ENCODE measurements around the gene KLF18.

KLF18 gene

DNA sequence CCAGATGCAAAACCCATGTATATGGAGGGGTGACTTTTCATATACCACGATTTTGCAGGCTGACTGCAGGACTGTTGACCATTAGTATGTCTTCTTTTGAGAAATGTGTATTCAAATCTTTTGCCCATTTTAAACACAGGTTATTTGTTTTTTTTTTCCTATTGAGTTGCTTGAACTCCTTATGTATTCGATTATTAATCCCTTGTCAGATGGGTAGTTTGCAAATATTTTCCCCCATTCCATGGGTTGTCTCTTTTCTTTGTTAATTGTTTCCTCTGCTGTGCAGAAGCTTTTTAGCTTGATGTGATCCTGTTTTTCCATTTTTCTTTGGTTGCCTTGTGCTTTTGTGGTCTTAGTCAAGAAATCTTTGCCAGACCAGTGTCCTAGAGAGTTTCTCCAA, 47.4 kb downstream of the KLF18 start:
- TF ChIP-seq SUZ12 (IDR thresholded peaks at IDR 0.05; ENCODE audit: extremely low read depth, insufficient read depth, insufficient read length) (no peak), ZNF274 (IDR thresholded peaks at IDR 0.05; ENCODE audit: low read depth, low read length) (no peak), YY1 (IDR thresholded peaks at IDR 0.05; ENCODE audit: insufficient read depth, insufficient read length) (no peak)
- no peak overlapping the region for H3K9ac ChIP-seq (ENCODE audit: insufficient read length, low read depth)
- H3K9me3 ChIP-seq (ENCODE audit: insufficient read depth, low read length): no peaks in the 10 kb centered on the region
- H3K27me3 ChIP-seq (ENCODE audit: insufficient read depth, insufficient read length): no peaks in the 10 kb centered on the region
- no peak for DNase-seq (ENCODE audit: low read depth, low spot score)
- no peaks in the 10 kb centered on the region for H3K36me3 ChIP-seq (ENCODE audit: insufficient read depth, insufficient read length, low read length)
- H3K4me1 ChIP-seq (ENCODE audit: insufficient read depth, insufficient read length): peaks cover 3% of the 10 kb centered on the region
- H3K4me3 ChIP-seq (ENCODE audit: insufficient read length, low read depth): no peak overlapping the region

DNA sequence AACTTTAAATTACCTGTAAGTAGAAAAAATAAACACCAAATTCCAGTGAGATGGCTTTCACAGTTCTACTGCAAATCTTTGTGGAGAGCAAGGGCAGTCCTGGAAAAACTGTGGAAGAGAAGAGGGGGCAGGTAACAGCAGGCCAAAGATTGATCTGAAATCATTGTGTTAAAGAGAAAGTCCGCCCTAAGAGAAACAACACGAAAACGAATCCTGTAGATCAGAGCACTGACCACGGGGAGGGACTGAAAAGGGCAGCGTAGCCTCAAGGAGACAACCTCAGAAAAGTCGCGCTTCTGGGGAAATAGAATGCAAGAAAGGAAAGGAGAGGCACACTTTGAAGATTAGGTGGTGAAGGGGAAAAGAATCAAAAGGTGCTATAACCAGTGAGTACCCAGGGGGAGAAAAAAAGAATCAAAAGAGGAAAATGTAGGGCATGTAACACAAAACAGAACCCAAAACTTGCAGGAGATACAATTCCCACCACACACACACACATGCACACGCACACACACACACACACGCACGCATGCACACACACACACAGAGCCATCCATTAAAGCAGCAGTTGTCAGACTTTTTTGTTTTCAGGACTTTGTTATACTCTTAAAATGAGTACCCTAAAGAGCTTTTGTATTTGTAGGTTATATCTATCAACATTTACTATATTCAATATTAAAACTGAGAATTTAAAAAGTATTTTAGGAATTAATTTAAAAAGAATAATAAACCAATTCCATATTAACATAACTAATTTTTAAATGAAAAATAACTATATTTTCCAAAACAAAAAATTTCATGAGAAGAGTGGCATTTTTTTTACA, 50.8 kb downstream of the KLF18 start:
- H3K9ac ChIP-seq (ENCODE audit: insufficient read length, low read depth): no peak overlapping the region

DNA sequence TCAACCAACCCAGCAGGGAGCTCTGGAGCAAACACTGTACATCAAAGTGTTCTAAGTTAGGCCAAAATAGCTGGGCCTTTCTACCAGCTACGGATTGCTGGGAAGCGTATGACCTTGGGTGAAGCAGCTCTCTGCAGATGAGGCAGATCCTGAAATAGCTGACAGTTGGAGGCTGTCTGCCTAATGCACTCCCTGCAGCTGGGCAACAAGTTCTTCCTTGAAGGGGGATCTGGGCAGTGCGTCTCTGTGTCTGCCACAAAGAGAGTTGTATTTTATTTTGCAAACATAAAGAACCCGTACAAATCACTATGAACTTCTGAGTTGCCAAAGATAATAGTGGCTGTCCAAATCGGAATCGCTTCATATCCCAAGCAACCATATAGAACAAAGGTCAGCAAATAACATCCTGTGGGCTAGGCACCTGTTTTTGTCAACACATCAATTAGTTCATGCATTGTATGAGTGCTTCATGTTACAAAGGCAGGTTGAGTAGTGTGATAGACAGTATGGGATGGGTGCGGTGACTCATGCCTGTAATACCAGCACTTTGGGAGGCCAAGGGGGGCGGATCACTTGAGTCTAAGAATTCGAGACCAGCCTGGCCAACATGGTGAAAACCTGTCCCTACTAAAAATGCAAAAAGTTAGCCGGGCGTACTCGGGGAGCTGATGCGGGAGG, 51.9 kb downstream of the KLF18 start:
- H3K36me3 ChIP-seq (ENCODE audit: insufficient read depth, insufficient read length, low read length): no peaks in the 10 kb centered on the region
- H3K4me1 ChIP-seq (ENCODE audit: insufficient read depth, insufficient read length): peaks cover 8% of the 10 kb centered on the region
- H3K9me3 ChIP-seq (ENCODE audit: insufficient read depth, low read length): no peaks in the 10 kb centered on the region
- no peak for DNase-seq (ENCODE audit: low read depth, low spot score)
- no peaks in the 10 kb centered on the region for H3K27me3 ChIP-seq (ENCODE audit: insufficient read depth, insufficient read length)
- no peak overlapping the region for H3K4me3 ChIP-seq (ENCODE audit: insufficient read length, low read depth)
- no peak overlapping the region for H3K9ac ChIP-seq (ENCODE audit: insufficient read length, low read depth)
- no peak for TF ChIP-seq YY1 (IDR thresholded peaks at IDR 0.05; ENCODE audit: insufficient read depth, insufficient read length)
- TF ChIP-seq SUZ12 (IDR thresholded peaks at IDR 0.05; ENCODE audit: extremely low read depth, insufficient read depth, insufficient read length): no peak
- TF ChIP-seq ZNF274 (IDR thresholded peaks at IDR 0.05; ENCODE audit: low read depth, low read length): no peak

More for the DNA sequence above, 50.8 kb downstream of the KLF18 start:
- no peaks in the 10 kb centered on the region for H3K27me3 ChIP-seq (ENCODE audit: insufficient read depth, insufficient read length)
- DNase-seq (ENCODE audit: low read depth, low spot score): no peak
- H3K9me3 ChIP-seq (ENCODE audit: insufficient read depth, low read length): no peaks in the 10 kb centered on the region
- TF ChIP-seq YY1 (IDR thresholded peaks at IDR 0.05; ENCODE audit: insufficient read depth, insufficient read length) (no peak), ZNF274 (IDR thresholded peaks at IDR 0.05; ENCODE audit: low read depth, low read length) (no peak), SUZ12 (IDR thresholded peaks at IDR 0.05; ENCODE audit: extremely low read depth, insufficient read depth, insufficient read length) (no peak)
- peaks cover 8% of the 10 kb centered on the region for H3K4me1 ChIP-seq (ENCODE audit: insufficient read depth, insufficient read length)
- no peaks in the 10 kb centered on the region for H3K36me3 ChIP-seq (ENCODE audit: insufficient read depth, insufficient read length, low read length)
- no peak overlapping the region for H3K4me3 ChIP-seq (ENCODE audit: insufficient read length, low read depth)
